Skeletal muscle satellite cell (primary cell): ENCODE measurements around the gene BACH2.
"Not testable (repeated sequence)": the region's sequence is repeated elsewhere in the genome, so short reads cannot be mapped to it uniquely, and the experiment has no call there.

Source experiments
- H3K27me3 ChIP-seq: 2 replicates; pipeline ENCODE4 v1.7.0; 2013; ENCODE audit warnings: low read length; ENCODE audit not compliant: control insufficient read depth, insufficient read depth
- H3K36me3 ChIP-seq: 2 replicates; pipeline ENCODE4 v1.7.0; 2013; ENCODE audit warnings: mild to moderate bottlenecking, control low read depth, low read length; ENCODE audit not compliant: insufficient read depth
- H3K4me1 ChIP-seq: 2 replicates; pipeline ENCODE4 v1.7.0; 2013; ENCODE audit warnings: low read length; ENCODE audit not compliant: control insufficient read depth, insufficient read depth
- H3K4me2 ChIP-seq: 2 replicates; pipeline ENCODE4 v1.7.0; 2013; ENCODE audit warnings: mild to moderate bottlenecking, low read length
- H3K4me3 ChIP-seq: 2 replicates; pipeline ENCODE4 v1.7.0; 2013; ENCODE audit warnings: low read length
- H3K9ac ChIP-seq: 2 replicates; pipeline ENCODE4 v1.7.0; 2013; ENCODE audit warnings: mild to moderate bottlenecking, low read depth, low read length, moderate library complexity
- H3K9me3 ChIP-seq: replicated peaks from 2 replicates; pipeline ENCODE4 v1.7.0; 2013; ENCODE audit warnings: mild to moderate bottlenecking, control low read depth, low read length

BACH2 gene

DNA sequence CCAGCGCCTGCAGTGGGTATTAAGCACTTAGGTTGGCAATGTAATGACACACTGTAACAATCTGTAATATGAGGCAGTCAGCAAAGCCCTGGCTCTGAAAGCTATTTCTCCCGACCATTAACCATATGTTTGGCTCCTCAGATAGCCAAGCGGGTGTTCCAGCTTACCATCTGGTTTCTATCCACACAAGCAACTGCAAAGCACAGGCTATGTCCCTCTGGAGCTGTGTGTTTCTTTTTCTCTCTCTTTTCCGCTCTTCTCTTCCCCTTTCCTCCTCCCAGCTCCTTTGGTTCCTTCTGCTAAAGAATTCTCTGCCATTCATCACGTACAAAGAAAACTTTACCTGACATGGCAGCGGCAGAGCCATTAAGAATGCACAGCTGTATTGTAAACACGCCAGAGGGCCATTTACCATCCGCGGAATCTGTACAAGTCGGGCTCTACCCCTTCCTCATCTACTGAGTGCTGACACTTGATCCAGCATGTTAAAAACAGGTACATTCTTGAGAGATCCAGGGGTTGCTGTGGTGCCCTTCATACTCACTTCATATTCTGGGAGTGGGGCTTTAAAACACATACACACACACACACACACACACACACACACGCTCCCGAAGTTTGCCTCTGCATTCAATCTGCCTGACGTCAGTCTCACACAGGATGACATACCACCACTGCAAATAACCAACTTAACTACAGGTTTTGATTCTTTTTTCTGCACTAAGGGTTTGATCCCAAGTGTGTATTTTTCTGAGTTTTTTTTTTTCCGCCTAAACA lies 77.2 kb downstream of the BACH2 start:
- peaks cover 25% of the 10 kb centered on the region for H3K4me1 ChIP-seq

DNA sequence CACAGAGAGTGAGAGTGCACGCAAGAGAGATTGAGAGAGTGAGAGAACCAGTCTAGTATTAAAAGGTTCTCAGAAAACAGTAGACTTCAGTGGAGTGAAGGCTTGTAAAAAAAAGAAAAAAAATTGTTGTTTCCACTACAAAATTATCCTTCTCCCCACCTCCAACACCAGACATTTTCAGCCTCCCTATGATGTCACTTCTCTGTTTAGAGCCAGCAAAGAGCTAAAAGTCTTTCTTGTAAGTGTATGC lies 77.8 kb downstream of the BACH2 start:
- Histone ChIP-seq H3K36me3 (no peaks in the 10 kb centered on the region), H3K27me3 (no peaks in the 10 kb centered on the region), H3K9me3 (no peaks in the 10 kb centered on the region), H3K4me2 (peak overlapping the region; percentile 77), H3K4me3 (peak overlapping the region; percentile 58), H3K9ac (peak overlapping the region; percentile 83), H3K4me1 (peaks cover 25% of the 10 kb centered on the region)

More for the DNA sequence above, 77.2 kb downstream of the BACH2 start:
- Histone ChIP-seq H3K9me3 (no peaks in the 10 kb centered on the region), H3K27me3 (no peaks in the 10 kb centered on the region), H3K36me3 (no peaks in the 10 kb centered on the region), H3K4me3 (peak overlapping the region; percentile 58), H3K9ac (peak overlapping the region; percentile 83), H3K4me2 (peak overlapping the region; percentile 77)

GRCh38 chr6:90217506-90218127 lies 79.0 kb downstream of the BACH2 start:
- H3K27me3 ChIP-seq: no peaks in the 10 kb centered on the region
- H3K4me3 ChIP-seq: peak overlapping the region; percentile 58
- no peaks in the 10 kb centered on the region for H3K9me3 ChIP-seq
- peaks cover 25% of the 10 kb centered on the region for H3K4me1 ChIP-seq
- no peaks in the 10 kb centered on the region for H3K36me3 ChIP-seq
- H3K9ac ChIP-seq: peak overlapping the region; percentile 83
- H3K4me2 ChIP-seq: peak overlapping the region; percentile 77

GRCh38 chr6:90216072-90216977 lies 80.3 kb downstream of the BACH2 start:
- H3K4me2 ChIP-seq: no peak overlapping the region
- no peaks in the 10 kb centered on the region for H3K27me3 ChIP-seq
- H3K36me3 ChIP-seq: no peaks in the 10 kb centered on the region
- H3K9me3 ChIP-seq: no peaks in the 10 kb centered on the region
- H3K9ac ChIP-seq: no peak overlapping the region
- peaks cover 25% of the 10 kb centered on the region for H3K4me1 ChIP-seq
- no peak overlapping the region for H3K4me3 ChIP-seq

- Histone ChIP-seq H3K27me3 (no peaks in the 10 kb centered on the region), H3K4me1 (peaks cover 25% of the 10 kb centered on the region), H3K9ac (no peak overlapping the region), H3K36me3 (no peaks in the 10 kb centered on the region), H3K4me3 (no peak overlapping the region), H3K9me3 (no peaks in the 10 kb centered on the region), H3K4me2 (no peak overlapping the region)
Measured at GRCh38 chr6:90214966-90215365, 81.7 kb downstream of the BACH2 start.

DNA sequence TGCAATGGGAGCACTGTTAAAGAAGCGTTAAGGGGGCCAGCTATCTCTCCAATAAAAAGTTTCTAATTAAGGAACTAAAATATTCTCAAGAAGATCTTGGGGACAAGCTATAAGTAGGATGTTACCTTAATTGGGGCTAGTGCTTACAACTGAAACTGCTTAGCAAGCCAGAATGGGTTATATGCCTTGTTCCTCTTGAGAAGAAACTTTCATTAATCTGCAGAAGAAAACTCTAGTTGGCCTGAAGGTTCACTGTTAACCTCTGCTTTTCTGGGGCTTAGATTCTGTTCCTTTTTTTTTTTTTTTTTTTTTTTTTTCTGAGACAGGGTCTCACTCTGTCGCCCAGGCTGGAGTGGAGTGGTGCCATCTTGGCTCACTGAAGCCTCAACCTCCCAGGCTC lies 82.2 kb downstream of the BACH2 start:
- Histone ChIP-seq H3K4me1 (peaks cover 20% of the 10 kb centered on the region), H3K4me3 (no peak overlapping the region)

GRCh38 chr6:90212274-90212673 lies 84.4 kb downstream of the BACH2 start:
- Histone ChIP-seq H3K9me3 (no peaks in the 10 kb centered on the region), H3K4me2 (no peak overlapping the region), H3K36me3 (no peaks in the 10 kb centered on the region), H3K9ac (no peak overlapping the region), H3K4me1 (peaks cover 1% of the 10 kb centered on the region), H3K27me3 (no peaks in the 10 kb centered on the region), H3K4me3 (no peak overlapping the region)

More for the DNA sequence above, 82.2 kb downstream of the BACH2 start:
- Histone ChIP-seq H3K27me3 (no peaks in the 10 kb centered on the region), H3K9me3 (no peaks in the 10 kb centered on the region), H3K36me3 (no peaks in the 10 kb centered on the region), H3K4me2 (no peak overlapping the region), H3K9ac (no peak overlapping the region)

GRCh38 chr6:90209527-90209926 lies 87.1 kb downstream of the BACH2 start:
- H3K9ac ChIP-seq: no peak overlapping the region
- H3K4me2 ChIP-seq: no peak overlapping the region
- H3K36me3 ChIP-seq: no peaks in the 10 kb centered on the region
- H3K4me1 ChIP-seq: peaks cover 1% of the 10 kb centered on the region
- H3K4me3 ChIP-seq: no peak overlapping the region
- no peaks in the 10 kb centered on the region for H3K9me3 ChIP-seq
- H3K27me3 ChIP-seq: no peaks in the 10 kb centered on the region

DNA sequence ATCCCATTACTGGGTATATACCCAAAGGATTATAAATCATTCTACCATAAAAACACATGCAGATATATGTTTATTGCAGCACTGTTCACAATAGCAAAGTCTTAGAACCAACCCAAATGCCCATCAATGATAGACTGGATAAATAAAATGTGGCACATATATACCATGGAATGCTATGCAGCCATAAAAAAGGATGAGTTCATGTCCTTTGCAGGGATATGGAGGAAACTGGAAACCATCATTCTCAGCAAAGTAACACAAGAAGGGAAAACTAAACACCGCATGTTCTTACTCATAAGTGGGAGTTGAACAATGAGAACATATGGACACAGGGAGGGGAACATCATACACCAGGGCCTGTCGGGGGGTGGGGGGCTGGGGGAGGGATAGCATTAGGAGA lies 88.0 kb downstream of the BACH2 start:
- H3K4me2 ChIP-seq, H3K4me3 ChIP-seq, H3K4me1 ChIP-seq, H3K9me3 ChIP-seq, H3K27me3 ChIP-seq, H3K36me3 ChIP-seq, H3K9ac ChIP-seq: not testable (repeated sequence)

DNA sequence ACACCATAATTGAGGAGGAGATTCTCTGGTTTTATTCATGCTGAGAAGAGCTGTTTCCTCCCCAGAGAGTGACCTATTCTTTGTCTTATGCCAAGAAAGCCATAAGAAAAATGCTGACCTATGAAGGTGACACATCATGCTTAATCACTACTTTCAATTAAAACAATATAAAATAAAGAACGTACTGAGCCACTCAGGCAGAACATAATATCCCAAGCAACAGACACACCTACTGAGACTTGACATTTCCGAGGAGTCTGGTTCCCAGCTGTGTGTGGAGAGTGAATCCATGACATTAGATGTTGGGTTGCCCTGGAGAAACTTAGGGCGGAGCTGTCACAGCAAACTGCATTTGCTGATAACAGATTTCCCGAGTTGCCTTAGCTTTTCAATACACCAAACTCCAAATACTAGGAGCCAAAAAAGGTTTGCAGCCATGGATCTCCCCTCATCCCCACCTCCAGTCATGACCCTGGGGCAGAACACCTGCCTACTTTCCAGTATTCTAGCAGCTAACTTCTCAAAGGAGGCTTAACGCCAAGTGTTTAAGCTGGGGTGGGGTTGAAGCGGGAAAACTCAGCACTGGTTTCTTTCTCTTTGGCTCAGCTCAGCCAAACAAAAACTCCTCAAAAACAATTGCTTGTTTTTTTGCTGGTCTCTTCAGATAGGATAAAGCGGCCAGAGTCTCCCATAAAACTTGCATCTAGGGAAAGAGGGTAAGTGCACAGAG lies 92.2 kb downstream of the BACH2 start:
- H3K36me3 ChIP-seq: no peaks in the 10 kb centered on the region
- H3K9ac ChIP-seq: no peak overlapping the region
- no peaks in the 10 kb centered on the region for H3K9me3 ChIP-seq
- no peak overlapping the region for H3K4me2 ChIP-seq
- no peak overlapping the region for H3K4me3 ChIP-seq
- H3K27me3 ChIP-seq: no peaks in the 10 kb centered on the region
- H3K4me1 ChIP-seq: peaks cover 10% of the 10 kb centered on the region

GRCh38 chr6:90203672-90204071 lies 93.0 kb downstream of the BACH2 start:
- no peak overlapping the region for H3K4me3 ChIP-seq
- peaks cover 10% of the 10 kb centered on the region for H3K4me1 ChIP-seq
- no peak overlapping the region for H3K9ac ChIP-seq
- no peak overlapping the region for H3K4me2 ChIP-seq
- H3K9me3 ChIP-seq: no peaks in the 10 kb centered on the region
- no peaks in the 10 kb centered on the region for H3K36me3 ChIP-seq
- H3K27me3 ChIP-seq: no peaks in the 10 kb centered on the region
